Germinal center (tissue), 1 donor: ENCODE data around the gene GPR158.
"Not testable (repeated sequence)": the region's sequence is repeated elsewhere in the genome, so short reads cannot be mapped to it uniquely, and the experiment has no call there.

Experiments used
- DNase-seq: peaks from one replicate; pipeline ENCODE4 v3.0.0; 2012; ENCODE audit warnings: mixed read lengths, low spot score

GPR158 gene, protein sequence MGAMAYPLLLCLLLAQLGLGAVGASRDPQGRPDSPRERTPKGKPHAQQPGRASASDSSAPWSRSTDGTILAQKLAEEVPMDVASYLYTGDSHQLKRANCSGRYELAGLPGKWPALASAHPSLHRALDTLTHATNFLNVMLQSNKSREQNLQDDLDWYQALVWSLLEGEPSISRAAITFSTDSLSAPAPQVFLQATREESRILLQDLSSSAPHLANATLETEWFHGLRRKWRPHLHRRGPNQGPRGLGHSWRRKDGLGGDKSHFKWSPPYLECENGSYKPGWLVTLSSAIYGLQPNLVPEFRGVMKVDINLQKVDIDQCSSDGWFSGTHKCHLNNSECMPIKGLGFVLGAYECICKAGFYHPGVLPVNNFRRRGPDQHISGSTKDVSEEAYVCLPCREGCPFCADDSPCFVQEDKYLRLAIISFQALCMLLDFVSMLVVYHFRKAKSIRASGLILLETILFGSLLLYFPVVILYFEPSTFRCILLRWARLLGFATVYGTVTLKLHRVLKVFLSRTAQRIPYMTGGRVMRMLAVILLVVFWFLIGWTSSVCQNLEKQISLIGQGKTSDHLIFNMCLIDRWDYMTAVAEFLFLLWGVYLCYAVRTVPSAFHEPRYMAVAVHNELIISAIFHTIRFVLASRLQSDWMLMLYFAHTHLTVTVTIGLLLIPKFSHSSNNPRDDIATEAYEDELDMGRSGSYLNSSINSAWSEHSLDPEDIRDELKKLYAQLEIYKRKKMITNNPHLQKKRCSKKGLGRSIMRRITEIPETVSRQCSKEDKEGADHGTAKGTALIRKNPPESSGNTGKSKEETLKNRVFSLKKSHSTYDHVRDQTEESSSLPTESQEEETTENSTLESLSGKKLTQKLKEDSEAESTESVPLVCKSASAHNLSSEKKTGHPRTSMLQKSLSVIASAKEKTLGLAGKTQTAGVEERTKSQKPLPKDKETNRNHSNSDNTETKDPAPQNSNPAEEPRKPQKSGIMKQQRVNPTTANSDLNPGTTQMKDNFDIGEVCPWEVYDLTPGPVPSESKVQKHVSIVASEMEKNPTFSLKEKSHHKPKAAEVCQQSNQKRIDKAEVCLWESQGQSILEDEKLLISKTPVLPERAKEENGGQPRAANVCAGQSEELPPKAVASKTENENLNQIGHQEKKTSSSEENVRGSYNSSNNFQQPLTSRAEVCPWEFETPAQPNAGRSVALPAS (N-terminal part only)

DNA sequence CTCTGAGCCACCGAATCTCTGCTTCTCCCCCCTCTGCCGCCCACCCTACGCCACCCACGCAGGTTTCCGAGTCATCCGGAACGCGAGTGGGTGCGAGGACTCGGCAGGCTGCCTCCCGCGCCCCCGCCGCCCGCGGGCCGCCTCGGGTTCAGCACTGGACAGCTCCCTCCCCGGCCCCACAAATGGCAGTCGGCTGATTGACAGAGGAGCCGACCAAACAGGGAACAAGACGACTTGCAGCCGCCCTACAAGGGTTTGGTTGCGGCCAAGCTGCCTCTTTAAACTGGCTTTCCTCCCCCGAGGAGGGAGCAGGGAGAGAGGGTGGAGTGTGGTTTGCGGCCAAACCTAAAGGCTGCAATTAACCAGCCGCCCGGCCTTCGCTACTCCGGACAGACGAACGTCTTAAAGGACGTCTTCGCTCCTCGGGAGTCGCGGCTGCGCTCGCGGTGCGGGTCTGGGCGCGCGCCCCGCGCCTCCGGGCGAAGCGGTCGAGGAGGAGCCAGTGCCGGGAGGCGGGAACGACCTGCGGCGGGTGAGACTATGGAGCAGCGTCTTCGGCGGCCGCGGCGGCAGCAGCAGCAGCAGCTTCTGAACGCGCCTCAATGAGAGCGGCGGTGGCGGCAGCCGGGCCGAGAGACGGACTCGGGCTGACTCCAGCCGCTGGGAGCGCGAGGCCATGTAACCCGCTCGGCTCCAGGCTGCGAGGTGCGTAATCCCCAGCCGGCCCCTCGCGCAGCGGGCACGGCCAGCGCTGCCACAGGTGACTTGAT lies at the start of gene GPR158:
TSS of gene GPR158 (plus strand) at position 541 of the 770 bp plus-strand sequence. CDS start 420 bp downstream, outside the sequence.
- peak; percentile 66 for DNase-seq

DNA sequence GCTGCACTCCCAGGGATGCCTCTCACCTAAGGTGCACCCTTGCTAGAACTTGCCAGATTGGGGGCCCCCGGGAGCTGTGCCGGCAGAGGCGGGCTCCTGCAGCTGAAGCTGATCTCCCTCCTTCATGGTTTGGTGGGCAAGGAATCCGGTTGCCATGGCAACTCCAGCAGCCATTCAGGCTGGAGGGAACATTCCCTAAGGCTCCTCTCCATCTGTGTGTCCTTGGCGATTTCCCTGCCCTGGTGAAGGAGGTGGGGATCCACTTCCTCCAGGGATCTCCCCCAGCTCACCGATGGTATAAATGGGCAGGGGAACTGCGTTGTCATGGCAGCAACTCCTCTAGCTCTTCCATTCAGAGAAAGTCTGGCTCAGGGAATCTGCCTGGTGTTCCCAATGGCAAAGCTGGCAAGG lies 49.6 kb upstream of the GPR158 start:
- DNase-seq: no peak

DNA sequence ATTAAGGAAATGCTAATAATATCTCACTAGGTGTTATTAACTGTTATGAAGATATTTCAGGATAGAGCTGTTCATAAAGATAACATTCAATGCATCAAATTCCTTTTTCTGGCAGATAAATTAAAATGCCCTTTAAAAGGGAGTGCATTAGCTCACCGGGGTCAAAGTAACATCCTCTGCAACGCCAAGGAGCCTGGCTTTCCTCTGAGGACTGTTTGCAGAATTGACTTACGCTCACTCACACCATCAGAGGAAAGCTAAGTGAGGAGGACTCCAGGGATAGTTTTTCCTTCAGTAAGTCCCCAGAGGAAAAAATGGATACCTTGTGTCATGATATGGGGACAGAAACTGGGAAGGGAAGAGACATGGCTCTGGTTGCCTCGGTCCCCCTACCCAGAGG lies 45.2 kb upstream of the GPR158 start:
- no peak for DNase-seq

DNA sequence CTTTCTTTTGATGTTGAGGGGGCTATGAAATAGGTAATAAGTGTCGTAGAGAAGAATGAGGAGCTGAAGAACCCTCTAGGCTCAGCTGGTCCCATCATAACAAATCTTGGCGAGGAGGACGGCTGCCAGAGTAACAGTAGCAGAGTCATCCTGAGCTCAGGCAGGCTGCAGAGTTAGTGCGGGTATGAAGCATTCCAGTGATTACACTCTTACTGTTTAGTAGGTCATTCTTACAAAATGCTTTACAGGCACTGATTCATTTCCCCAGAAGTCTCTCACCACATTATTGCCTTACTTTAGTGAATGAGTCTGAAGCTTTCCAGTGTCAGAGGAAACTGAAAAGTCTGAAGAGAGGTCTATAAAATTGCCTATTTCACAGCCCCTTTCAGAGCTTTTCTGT lies 43.9 kb upstream of the GPR158 start:
- DNase-seq: no peak

DNA sequence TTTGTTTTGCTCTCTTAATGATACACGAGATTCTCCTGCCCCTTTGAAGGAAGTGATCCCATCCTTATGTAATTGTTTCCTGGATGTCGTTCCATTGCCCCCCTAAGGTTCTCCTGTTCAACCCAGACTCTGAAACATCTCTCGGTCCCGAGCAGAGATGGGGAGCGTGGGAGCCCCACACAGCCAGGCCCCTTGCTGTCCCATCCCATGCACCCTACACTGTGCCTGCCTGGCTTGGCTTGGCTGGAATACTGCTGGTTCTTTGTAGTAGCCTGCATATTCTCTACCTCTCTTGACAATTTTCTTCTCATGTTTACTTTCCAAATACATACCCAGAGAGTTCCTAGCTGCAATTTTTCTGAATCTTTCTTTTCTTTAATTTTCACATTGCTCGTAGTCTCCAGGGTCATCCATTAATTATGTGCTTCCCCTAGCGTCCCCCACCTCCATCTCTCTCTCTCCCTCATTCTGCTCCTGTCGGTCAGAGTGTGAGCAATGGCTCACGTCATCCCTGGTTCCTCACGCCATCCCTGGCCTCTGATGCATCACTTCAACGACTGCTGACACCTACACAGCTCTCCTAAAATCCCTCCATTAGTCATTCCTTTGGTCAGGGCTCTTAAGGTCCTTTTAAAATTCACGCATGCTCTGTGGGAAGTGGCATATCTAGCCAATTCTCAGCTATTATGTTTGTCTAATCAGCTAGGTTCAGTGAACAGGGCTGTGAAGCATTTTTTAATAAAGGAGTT lies 32.5 kb upstream of the GPR158 start:
- DNase-seq: no peak

DNA sequence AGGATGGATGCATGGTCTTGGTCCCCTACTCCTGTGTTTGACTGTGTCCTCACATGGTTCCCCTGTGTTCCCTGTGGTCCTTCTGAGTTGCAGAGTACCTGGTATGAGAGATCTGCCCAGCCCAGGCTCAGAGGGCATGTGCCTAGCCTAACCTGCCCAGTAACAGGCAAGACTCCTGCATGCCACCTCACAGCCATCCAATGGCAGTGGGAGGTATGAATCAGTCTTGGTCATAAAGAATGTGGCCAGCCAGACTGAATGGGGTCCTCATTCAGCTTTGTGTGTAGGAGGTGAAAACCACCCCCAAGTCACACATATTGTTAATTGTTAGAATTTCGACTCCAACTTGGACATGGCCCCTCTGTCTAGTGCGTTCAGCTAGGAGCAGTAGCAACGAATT lies 17.2 kb upstream of the GPR158 start:
- DNase-seq: no peak

DNA sequence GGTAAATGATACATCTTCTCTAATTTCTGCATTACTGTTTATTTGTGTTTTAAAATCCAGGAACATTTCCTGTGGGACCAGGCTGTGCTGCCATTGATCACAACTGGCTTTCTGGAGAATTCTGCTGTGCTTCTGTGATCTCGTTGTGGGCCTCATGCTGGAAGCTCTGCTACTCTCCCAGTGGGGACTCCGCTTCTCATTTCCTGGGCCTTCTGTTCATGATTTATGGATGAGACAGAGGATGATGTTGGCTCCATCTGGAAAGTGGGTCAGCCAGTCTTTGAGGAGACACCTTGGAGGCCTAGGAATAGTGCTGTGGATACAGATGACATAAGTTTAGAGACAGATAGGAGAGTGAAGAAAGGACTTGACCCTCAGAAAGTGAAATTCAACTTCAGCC lies 15.2 kb upstream of the GPR158 start:
- no peak for DNase-seq

DNA sequence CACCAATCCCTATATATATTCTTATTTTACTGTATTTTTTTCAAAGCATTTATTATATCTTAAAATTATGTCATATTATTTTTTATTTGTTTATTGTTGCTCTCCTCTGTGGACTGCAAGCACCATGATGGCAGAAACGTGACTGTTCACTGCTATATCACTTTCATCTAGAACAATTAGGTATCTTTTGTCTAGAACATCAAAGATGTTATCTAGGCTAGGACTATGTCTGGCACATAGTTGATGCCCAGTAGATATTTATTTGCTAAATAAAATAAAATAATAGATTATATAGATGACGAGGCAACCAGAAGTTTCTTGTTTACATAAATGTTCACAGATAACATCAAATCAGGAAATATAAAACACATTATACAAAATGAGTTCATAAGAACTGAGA lies 12.4 kb upstream of the GPR158 start:
- no peak for DNase-seq

DNA sequence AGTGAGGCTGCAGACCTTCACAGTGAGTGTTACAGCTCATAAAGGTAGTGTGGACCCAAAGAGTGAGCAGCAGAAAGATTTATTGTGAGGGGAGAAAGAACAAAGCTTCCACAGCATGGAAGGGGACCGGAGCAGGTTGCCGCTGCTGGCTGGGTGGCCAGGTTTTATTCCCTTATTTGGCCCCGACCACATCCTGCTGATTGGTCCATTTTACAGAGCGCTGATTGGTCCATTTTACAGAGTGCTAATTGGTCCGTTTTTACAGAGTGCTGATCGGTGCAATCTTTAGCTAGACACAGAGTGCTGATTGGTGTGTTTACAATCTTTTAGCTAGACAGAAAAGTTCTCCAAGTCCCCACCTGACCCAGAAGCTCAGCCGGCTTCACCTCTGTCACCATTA lies 11.3 kb upstream of the GPR158 start:
- not testable (repeated sequence) for DNase-seq

DNA sequence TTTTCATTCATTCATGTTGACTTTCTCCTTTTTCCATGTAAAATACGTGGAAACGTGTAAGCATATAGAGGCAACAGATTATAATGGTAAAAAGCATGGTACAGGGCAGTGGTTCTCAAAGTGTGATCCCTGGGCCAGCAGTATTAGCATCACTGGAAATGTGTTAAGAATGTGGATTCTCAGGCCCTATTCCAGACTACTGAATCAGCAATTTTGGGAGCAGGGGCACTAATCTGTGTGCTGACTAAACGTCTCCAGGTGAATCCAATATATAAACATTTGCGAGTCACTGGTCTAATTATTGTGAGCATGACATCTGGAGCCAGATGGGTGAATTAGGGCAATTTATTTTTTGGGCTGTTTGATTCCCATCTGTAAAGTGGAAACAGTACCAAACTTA lies 5.1 kb upstream of the GPR158 start:
- no peak for DNase-seq

DNA sequence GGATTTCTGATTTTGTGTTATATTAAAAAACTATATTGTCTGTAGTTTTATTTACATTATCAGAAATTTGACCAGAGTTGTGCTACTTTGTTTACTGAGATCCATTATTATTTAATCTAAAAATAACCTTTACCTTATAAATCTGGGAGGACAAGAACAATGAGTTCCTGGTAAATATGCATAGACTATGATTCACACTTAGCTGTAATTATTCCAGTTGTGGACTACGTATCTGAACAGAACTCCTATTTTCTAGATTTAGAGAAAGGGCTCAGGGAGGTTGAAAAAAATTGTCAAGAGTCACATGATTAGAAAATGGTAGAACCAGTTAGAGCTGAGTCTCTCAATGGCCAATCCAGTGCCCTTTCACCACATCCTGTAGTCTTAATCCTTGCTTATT lies 4.2 kb upstream of the GPR158 start:
- DNase-seq: no peak

DNA sequence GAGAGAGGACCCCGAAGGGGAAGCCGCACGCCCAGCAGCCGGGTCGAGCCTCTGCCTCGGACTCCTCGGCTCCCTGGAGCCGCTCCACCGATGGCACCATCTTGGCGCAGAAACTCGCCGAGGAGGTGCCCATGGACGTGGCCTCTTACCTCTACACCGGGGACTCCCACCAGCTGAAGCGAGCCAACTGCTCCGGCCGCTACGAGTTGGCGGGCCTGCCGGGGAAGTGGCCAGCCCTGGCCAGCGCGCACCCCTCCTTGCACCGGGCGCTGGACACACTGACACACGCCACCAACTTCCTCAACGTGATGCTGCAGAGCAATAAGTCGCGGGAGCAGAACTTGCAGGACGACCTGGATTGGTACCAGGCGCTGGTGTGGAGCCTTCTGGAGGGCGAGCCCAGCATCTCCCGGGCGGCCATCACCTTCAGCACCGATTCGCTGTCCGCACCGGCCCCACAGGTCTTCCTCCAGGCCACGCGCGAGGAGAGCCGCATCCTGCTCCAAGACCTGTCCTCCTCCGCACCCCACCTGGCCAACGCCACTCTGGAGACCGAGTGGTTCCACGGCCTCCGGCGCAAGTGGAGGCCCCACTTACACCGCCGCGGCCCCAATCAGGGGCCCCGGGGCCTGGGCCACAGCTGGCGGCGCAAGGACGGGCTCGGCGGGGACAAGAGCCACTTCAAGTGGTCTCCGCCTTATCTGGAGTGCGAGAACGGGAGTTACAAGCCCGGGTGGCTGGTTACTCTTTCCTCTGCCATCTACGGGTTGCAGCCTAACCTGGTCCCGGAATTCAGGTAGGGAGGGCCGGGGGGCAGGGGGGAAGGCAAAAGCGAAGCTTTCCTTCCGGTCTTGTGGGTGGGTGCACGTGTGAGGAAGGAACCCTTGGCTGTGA lies 973 bp downstream of the GPR158 start:
- no peak for DNase-seq

DNA sequence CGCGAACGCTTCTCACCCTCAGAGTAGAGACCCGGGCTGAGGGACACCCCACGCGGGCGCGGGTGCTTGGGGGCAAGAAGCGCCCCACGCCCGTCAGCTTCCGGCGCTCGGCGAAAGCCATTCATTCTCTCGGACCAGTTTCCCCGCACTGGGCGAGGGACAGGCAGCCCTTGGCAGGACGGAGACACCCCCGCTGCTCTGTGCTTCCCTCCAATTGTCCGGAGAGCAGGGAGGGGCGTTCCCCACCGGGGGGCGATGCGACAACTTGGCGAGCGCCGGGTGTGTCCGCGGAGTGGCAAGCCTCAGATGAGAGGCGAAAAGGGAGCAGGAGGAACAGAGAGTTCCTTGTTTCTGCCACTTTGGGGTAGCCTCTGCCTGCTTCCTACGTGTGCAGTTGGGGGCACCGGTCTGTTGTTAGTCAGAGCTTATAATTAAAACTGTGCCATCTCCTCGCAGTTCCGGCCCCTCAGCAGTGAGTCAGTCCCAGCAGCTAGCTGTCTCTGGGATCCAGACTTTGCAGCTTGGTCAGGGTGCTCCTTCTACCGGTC lies 1.7 kb downstream of the GPR158 start:
- no peak for DNase-seq

DNA sequence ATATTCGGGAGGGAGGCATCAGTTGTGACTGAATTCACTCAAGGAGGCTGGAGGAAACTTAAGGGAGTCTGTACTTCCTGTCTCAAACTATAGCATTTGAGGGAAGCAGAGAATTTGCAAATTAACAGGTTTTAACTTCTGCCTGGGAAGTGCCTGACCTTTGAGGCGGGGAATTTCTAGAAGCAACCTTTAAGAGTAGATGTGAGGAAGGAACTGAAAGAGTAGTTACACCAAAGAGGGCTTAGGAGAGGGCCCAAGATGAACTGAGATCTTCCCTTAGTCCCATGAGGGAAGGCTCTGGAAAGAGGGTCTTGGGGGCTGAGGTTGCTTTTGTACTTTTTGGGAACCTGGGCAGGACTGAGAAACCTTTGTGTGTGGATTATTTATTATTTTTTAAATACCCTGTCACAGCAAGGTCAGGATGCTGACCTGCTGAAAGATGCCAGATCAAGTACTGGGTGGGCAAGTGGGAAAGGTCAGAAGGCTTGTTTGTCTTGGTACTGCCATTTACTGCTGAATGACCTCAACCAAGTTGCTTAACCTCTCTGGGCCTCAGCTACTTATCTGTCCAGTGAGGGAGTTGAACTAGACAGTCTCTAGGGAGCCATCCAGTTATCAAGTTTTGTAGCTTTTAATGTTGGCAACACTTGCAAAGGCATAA lies 2.4 kb downstream of the GPR158 start:
- no peak for DNase-seq

DNA sequence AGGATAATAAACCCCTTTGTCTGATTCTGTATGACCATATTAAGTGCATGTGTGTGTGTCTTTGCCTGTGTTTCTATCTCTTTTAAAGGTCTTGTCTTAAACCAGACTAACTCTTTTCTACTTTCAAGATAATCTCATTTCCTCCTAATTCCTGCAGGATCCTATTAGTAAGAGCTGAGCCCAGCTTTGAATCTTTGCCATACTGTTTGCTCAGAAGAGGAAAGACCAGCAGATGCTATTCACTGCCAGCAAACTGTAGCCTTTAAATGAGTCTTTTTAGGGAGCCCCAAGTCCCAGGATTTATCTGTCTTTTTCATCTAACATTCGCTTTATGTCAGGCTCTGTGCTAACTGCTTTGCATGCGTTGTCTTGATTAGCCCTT lies 2.9 kb downstream of the GPR158 start:
- no peak for DNase-seq

DNA sequence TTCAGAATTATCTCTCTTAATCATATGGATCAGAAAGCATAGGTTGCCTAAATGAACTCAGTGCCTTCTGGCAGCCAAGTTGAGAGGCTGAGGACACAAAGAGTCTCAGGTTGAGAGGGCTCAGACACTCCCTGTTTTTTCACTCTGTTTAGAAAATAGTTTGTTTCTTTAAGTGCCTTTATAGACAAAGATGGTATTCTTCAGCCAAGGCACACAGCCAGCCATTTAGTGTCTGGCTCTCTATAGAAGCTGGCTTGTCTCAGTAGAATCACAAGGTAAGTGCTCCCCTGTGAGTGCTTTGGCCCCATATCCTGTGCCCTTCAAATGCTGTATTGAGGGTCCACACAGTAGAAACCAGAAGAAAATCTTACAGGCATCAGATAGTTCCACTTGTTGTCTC lies 3.6 kb downstream of the GPR158 start:
- no peak for DNase-seq

DNA sequence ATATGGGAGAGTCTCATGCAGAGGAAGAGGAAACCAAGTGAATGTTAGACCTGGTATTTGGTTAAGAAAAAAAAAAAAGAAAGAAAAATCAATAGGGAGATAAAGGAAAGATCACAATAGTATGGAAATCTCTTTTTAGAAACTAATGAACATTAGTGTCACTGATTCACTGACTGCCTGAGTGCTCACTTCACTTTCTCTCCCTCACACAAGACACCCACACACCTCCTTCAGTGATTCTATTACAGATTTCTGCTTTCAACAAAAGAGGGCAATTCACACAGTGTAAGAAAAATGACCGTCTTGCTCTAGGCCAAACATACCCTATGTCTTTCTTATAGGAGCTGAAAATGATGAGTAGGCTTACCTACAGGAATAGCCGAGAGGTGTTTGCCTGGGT lies 6.0 kb downstream of the GPR158 start:
- DNase-seq: no peak

DNA sequence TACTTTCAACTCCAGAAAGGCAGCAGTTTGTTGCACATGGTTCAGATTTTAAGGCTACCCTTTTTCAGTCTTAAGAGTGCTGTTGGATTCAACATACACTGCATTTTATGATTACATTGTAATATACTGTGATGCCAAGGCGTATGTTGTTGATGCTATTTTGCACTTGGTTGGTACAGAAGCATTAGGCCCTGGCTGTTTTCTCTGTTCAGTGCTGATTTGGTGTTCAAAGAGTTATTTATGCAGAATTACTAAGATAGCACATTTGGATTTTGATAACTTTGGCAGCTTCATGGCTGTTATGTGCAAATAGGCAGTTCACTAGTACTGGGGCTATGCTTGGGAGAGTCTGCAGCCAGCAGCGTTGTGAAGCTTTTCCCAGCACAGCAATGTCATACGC lies 7.8 kb downstream of the GPR158 start:
- DNase-seq: no peak
